ENCODE measurements around the gene TSPAN8. TPM values are rescaled to one million over a fixed set of nuclear protein-coding genes. Genes with fewer than 3 reads are reported as not detected.

TSPAN8 gene
- total RNA-seq, 1 donor, result 15.5 TPM

GRCh38 chr12:71183018-71183417 is 25.2 kb upstream of the TSPAN8 start:
- H3K4me3 ChIP-seq (ENCODE audit: low read depth, low read length), result no peak overlapping the region
- TF ChIP-seq CTCF (IDR thresholded peaks at IDR 0.05; ENCODE audit: insufficient read depth, low read length), result no peak
- peak; percentile 91 for DNase-seq (ENCODE audit: low read depth)

- no peak for DNase-seq (ENCODE audit: low read depth)
- TF ChIP-seq CTCF (IDR thresholded peaks at IDR 0.05; ENCODE audit: insufficient read depth, low read length), result no peak
Observed at GRCh38 chr12:71178162-71178561, 20.4 kb upstream of the TSPAN8 start.

GRCh38 chr12:71174825-71175224 is 17.0 kb upstream of the TSPAN8 start:
- no peak for TF ChIP-seq CTCF (IDR thresholded peaks at IDR 0.05; ENCODE audit: insufficient read depth, low read length)
- no peak for DNase-seq (ENCODE audit: low read depth)
- H3K4me3 ChIP-seq (ENCODE audit: low read depth, low read length), result no peak overlapping the region

More at GRCh38 chr12:71178162-71178561, 20.4 kb upstream of the TSPAN8 start:
- H3K4me3 ChIP-seq (ENCODE audit: low read depth, low read length), result no peak overlapping the region

- DNase-seq (ENCODE audit: low read depth), result peak; percentile 84
- TF ChIP-seq CTCF (IDR thresholded peaks at IDR 0.05; ENCODE audit: insufficient read depth, low read length), result no peak
- H3K4me3 ChIP-seq (ENCODE audit: low read depth, low read length), result no peak overlapping the region
Observed at GRCh38 chr12:71174146-71174545, 16.3 kb upstream of the TSPAN8 start.

GRCh38 chr12:71170456-71170855 is 12.7 kb upstream of the TSPAN8 start:
- no peak for DNase-seq (ENCODE audit: low read depth)
- TF ChIP-seq CTCF (IDR thresholded peaks at IDR 0.05; ENCODE audit: insufficient read depth, low read length), result no peak
- H3K4me3 ChIP-seq (ENCODE audit: low read depth, low read length), result no peak overlapping the region

- DNase-seq (ENCODE audit: low read depth), result peak; percentile 55
- TF ChIP-seq CTCF (IDR thresholded peaks at IDR 0.05; ENCODE audit: insufficient read depth, low read length), result no peak
- H3K4me3 ChIP-seq (ENCODE audit: low read depth, low read length), result no peak overlapping the region
Observed at GRCh38 chr12:71169286-71169685, 11.5 kb upstream of the TSPAN8 start.

GRCh38 chr12:71166862-71167496 is 9.2 kb upstream of the TSPAN8 start:
- no peak for TF ChIP-seq CTCF (IDR thresholded peaks at IDR 0.05; ENCODE audit: insufficient read depth, low read length)

More at GRCh38 chr12:71166862-71167496, 9.2 kb upstream of the TSPAN8 start:
- H3K4me3 ChIP-seq (ENCODE audit: low read depth, low read length), result no peak overlapping the region
- DNase-seq (ENCODE audit: low read depth), result no peak

All from fibroblast of the aortic adventitia (primary cell).